ENCODE results near the gene ATP6V0A1.
"Not testable (repeated sequence)": the region's sequence is repeated elsewhere in the genome, so short reads cannot be mapped to it uniquely, and the experiment has no call there.

ATP6V0A1 gene

DNA sequence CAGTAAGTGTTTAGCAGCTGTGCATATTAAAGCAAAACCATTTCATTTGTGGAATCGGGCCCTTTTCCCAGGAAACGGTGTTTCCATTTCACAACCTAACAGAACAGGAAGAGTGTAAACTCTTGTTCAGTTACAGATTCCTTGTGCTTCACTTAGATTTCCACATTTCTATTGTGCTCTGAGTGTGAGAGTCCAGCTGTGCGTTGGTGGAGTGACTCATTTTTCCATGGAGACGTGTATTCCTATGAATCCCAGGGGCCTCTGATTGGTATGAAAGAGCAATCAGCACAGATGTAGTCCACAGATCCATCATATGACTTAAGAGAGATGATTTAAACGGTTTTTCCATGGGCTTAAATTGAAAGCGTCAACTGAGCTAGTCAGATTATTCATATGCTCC is 22.3 kb upstream of the ATP6V0A1 start:
- DNase-seq (ENCODE audit: low read depth in 4 of 4, low spot score in 1 of 4), result no peak

DNA sequence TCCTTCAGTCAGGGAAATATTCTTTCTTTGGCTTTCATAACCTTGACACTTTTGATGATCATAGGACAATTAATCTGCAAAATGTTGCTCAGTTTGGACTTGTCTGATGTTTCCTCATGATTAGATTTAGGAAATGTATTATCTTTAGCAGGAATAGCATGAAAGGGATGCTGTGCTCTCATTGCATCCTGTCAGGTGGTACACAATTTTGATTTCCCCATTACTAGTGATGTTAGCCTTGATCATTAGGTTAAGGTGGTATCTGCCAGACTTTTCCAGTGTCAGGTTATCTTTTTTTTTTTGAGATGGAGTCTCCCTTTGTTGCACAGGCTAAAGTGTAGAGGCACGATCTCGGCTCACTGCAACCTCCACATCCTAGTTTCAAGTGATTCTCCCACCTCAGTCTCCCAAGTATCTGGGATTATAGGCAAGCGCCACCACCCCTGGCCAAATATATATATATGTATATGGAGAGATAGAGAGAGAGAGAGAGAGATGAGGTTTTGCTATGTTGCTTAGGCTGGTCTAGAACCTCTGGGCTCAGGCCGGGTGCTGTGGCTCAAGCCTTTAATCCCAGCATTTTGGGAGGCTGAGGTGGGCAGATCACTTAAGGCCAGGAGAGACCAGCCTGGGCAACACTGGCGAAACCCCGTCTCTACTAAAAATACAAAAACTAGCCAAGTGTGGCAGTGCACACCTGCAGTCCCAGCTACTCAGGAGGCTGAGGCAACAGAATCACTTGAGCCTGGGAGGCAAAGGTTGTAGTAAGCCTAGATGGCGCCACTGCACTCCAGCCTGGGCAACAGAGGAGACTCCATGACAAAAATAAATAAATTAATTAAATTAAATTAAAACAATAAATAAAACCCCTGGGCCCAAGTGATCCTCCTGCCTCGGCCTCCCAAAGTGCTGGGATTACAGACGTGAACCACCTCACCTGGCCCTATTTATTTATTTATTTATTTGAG is 19.8 kb upstream of the ATP6V0A1 start:
- peak in 1 of 4 experiments; percentile 23 for DNase-seq (ENCODE audit: low read depth in 4 of 4, low spot score in 1 of 4)

DNA sequence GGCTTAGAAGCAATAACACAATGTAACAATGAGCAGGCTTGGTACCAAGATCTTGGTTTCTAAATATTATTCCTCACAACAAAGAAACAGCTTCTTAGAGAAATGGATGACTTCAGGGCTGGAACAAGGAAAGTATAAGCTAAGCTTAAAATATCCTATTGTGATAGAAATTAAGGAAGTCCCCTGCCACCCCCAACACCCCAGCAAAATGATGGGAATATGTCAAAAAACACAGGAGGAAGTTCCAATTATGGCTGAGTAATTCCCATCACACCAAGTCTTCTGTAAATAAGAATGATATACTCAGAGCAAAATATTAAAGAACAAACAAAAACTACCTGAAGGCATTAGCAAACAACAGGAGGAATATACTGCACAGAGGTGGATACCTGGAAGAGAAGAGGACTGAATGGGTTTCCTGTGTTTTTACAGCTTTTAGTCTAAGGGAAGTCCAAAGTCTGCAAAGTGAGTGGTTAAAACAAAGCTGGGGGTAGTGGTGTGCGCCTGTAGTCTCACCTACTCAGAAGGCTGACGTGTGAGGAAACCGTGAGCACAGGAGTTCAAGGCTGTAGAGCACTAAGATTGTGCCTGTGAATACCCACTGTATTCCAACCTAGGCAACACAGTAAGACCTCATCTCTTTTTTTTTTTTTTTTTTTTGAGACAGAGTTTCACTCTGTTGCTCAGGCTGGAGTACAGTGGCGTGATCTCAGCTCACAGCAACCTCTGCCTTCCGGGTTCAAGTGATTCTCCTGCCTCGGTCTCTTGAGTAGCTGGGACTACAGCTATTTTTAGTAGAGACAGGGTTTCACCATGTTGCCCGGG is 17.1 kb upstream of the ATP6V0A1 start:
- no peak for DNase-seq (ENCODE audit: low read depth in 4 of 4, low spot score in 1 of 4)

DNA sequence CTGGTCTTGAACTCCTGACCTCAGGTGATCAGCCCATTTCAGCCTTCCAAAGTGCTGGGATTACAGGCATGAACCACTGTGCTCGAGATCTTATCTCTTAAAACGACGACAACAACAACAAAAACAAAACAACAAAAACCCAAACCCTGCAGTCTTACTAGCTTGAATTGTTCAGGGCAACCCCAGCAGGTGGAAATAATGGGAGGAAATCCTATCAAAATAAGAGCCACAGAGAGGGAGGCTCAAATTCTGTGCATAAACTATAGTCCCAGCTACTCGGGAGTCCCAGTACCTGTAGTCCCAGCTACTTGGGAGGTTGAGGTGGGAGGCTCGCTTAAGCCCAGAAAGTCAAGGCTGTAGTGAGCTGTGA is 16.5 kb upstream of the ATP6V0A1 start:
- no peak for DNase-seq (ENCODE audit: low read depth in 4 of 4, low spot score in 1 of 4)

GRCh38 chr17:42449176-42449575 is 9.5 kb upstream of the ATP6V0A1 start:
- not testable (repeated sequence) for DNase-seq (ENCODE audit: low read depth in 4 of 4, low spot score in 1 of 4)

- not testable (repeated sequence) for DNase-seq (ENCODE audit: low read depth in 4 of 4, low spot score in 1 of 4)
These were observed 8.8 kb upstream of the ATP6V0A1 start for GRCh38 chr17:42449838-42450237.

DNA sequence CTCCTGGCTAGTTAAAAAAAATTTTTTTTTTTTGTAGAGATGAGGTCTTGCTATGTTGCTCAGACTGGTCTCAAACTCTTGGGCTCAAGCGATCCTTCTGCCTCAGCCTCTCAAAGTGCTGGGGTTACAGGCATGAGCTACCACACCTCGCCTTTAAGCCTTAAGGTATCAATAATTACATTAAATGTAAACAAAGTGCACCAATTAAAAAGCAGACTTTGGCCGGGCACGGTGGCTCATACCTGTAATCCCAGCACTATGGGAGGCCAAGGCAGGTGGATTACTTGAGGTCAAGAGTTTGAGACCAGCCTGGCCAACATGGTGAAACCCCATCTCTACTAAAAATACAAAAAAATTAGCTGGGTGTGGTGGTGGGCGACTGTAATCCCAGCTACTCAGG is 7.4 kb upstream of the ATP6V0A1 start:
- not testable (repeated sequence) for DNase-seq (ENCODE audit: low read depth in 4 of 4, low spot score in 1 of 4)

GRCh38 chr17:42453439-42453838 is 5.2 kb upstream of the ATP6V0A1 start:
- no peak for DNase-seq (ENCODE audit: low read depth in 4 of 4, low spot score in 1 of 4)

- DNase-seq (ENCODE audit: low read depth in 4 of 4, low spot score in 1 of 4), result not testable (repeated sequence)
These were observed 3.7 kb upstream of the ATP6V0A1 start for GRCh38 chr17:42454987-42455386.

DNA sequence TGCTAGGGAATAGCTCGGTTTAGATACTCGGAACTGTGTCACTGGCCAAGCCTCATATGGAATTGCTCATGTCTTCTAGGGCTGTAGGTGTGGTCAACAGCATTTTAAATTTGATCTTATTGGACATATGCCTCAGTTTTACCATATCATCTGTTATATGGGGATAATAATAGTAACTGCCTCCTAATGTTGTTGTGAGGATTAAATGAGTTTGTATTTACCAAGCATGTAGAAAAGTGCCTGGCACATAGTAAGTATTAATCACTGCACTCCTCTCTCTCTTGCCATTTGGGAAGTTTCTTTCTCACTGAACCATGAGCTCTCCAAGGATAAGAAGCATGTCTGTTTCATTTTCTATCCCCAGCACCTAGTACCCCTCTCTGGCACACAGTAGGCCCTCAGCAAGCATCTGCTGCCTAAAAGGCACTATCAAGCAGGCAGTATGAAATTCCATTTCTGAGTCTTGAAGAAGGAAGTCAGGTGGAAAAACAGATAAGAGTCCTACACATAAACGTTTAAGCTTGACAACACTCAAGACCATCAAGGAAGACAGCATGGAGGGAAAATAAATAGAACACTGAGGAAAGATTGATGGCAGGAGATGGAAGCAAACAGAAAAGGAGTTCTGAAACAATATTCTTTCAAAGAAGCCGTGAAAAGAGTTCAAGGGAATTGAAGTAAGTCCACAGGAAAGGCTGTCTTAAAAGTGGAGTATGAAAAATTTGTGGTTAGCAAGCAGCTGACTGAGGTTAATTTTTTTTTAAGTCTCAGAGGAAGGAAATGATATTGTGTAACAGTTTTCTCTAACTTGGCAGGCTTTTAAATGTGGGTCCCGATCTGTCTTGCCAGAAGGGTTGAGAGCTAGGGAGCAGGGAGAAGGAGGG is 2.2 kb upstream of the ATP6V0A1 start:
- no peak for DNase-seq (ENCODE audit: low read depth in 4 of 4, low spot score in 1 of 4)

- no peak for DNase-seq (ENCODE audit: low read depth in 4 of 4, low spot score in 1 of 4)
These were observed 1.4 kb upstream of the ATP6V0A1 start for GRCh38 chr17:42457107-42457792.

DNA sequence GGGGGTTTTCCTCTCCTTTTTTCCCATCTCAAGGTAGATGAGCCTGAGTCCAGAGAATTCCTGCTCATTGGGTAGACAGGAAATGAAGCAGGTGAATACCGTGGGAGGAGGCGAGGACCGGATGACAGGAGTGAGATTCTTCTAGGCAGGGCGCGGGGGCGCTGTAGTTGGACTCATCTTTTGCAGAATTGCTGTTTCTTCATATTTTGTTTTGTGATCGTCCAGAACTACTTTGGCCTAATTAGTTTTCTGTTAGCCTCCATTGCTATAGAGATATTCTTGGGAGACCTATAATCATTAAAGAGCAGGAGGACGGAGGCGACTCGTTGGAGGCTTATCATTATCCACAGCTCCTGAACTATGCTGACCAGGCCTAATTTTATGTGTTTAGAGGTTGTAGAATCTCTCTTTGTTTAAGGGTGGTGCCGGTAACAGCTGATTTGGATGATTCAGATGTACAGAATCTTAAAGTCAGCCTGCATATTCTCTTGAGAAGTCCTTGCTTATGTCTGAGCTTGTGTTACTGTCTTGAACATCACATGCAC is 650 bp downstream of the ATP6V0A1 start:
- peak in 1 of 4 experiments; percentile 18 for DNase-seq (ENCODE audit: low read depth in 4 of 4, low spot score in 1 of 4)

DNA sequence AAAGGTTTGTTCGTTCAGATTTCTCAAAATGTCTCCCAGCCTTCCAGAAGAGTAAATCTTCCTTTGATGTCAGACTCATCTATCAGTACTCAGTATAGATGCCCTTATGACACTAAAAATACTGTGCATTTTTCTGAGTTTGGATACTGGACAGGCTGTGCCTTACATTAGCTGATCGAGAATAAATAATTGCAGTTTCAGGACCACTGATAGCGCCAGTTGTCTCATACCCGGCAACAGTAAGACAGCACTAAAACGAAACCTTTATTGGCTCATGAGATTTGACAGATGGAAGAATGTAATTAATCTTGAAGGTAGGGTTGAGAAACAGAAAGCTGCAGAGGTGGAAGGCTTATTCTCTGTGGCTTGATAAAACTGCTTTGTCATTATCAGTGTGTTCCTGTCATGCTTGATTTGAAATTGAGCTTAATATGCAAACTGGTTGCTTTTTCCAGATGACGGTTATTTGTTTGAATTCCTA is 1.2 kb downstream of the ATP6V0A1 start:
- DNase-seq (ENCODE audit: low read depth in 4 of 4, low spot score in 1 of 4), result no peak

GRCh38 chr17:42460371-42460770 is 1.7 kb downstream of the ATP6V0A1 start:
- no peak for DNase-seq (ENCODE audit: low read depth in 4 of 4, low spot score in 1 of 4)

DNA sequence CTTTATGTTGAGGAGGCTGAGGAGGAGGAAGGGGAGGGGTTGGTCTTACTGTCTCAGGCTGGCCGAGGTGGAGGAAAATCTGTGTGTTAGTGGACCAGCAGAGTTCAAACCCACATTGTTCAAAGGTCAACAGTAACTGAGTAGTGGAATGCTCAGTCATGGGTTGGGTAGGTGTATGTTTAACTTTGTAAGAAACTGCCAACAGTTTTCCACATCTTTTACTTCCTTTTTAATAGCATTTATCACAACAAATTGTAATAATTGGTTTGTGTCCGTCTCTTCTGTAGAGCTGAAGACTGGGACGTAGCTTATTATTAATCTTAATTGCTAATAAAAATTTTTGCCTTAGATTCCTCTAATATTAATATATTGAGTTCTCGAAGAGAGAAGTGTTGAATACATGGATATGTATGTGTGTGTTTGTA is 5.3 kb downstream of the ATP6V0A1 start:
- no peak for DNase-seq (ENCODE audit: low read depth in 4 of 4, low spot score in 1 of 4)

DNA sequence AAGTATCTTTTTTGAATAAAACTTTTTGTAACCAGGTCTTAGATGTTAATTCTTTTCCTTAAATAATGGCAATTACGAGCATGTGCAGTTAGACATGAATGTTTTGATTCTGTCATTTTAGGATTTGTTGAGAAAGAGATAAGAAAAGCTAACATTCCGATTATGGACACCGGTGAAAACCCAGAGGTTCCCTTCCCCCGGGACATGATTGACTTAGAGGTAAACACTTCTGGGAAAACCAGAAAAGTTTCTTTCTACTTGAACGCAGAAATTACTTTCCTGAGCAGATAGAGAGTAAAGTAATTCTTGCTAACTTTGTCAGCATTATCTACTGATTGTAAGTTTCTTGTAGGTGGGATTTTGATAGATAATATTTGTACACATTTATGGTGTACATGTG is 9.2 kb downstream of the ATP6V0A1 start:
- no peak for DNase-seq (ENCODE audit: low read depth in 4 of 4, low spot score in 1 of 4)

- DNase-seq (ENCODE audit: low read depth in 4 of 4, low spot score in 1 of 4), result no peak
These were observed 14.2 kb downstream of the ATP6V0A1 start for GRCh38 chr17:42472709-42473521.

DNA sequence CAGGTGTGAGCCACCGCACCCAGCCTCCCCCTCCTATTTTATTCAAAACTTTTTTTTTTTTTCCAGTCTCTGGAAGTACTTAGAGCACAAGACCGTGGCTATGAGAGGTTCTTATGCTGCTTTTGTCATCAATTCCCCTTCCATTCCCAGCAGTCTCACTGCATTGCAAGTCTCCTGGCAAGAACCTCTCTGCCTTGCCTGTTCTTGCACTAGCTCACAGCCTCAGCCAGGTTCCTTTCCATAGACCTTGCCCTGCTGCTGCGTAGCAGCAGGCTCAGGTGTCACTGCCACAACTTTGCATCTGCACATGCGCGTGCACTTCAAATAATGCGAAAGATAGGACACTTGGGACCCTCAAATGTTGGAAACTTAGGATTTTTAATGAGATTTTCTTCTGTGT is 15.6 kb downstream of the ATP6V0A1 start:
- DNase-seq (ENCODE audit: low read depth in 4 of 4, low spot score in 1 of 4), result no peak

DNA sequence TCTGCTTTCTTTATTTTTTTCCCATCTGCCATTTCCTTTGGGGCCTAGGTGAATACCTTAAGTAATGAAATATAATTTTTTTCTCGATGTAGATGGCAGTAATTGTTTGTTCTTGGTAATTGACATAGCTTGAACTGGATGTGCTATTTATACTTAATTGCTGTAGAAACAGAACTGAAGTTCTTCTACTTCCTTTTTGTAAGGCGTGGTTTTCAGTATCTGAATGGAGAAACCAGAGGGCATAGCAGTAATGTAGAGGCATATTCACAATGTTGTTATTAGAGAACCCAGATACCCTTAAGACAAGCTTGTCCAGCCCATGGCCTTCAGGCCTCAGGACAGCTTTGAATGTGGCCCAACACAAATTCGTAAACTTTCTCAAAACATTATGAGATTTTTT is 16.4 kb downstream of the ATP6V0A1 start:
- DNase-seq (ENCODE audit: low read depth in 4 of 4, low spot score in 1 of 4), result no peak

All from stimulated activated CD4-positive, alpha-beta T cell treated with anti-CD3 and anti-CD28 coated beads, Interleukin-1b, Interleukin-23, amount 100 ng/mL, for 24 hours (primary cell).